Activated T-helper 1 cell treated with Interleukin-2 at 50 U/mL for 16 hours (primary cell): ENCODE results near the gene FOXF1.

ENCODE experiments used
- DNase-seq: peaks from one replicate; pipeline ENCODE4 v3.0.0-alpha.2; 2020; ENCODE audit warnings: low read depth

The FOXF1 gene

GRCh38 chr16:86517652-86518258 lies 7.4 kb downstream of the FOXF1 start:
- no peak for DNase-seq

- DNase-seq = no peak
These were observed 8.8 kb downstream of the FOXF1 start for GRCh38 chr16:86519007-86519648.

- DNase-seq = peak; percentile 26
These were observed 9.5 kb downstream of the FOXF1 start for GRCh38 chr16:86519649-86520316.

GRCh38 chr16:86520317-86521210 lies 10.2 kb downstream of the FOXF1 start:
- DNase-seq = no peak

- DNase-seq = no peak
These were observed 11.2 kb downstream of the FOXF1 start for GRCh38 chr16:86521236-86522197.

- DNase-seq = no peak
These were observed 12.3 kb downstream of the FOXF1 start for GRCh38 chr16:86522634-86523033.

- no peak for DNase-seq
These were observed 12.9 kb downstream of the FOXF1 start for GRCh38 chr16:86523166-86523740.

- no peak for DNase-seq
These were observed 13.7 kb downstream of the FOXF1 start for GRCh38 chr16:86524029-86524428.

- no peak for DNase-seq
These were observed 15.4 kb downstream of the FOXF1 start for GRCh38 chr16:86525696-86526095.

GRCh38 chr16:86527366-86527765 lies 17.0 kb downstream of the FOXF1 start:
- DNase-seq = no peak

- DNase-seq = no peak
These were observed 18.0 kb downstream of the FOXF1 start for GRCh38 chr16:86528061-86528929.

- no peak for DNase-seq
These were observed 18.8 kb downstream of the FOXF1 start for GRCh38 chr16:86529160-86529559.

- DNase-seq = no peak
These were observed 20.2 kb downstream of the FOXF1 start for GRCh38 chr16:86530251-86531190.

GRCh38 chr16:86531191-86531545 lies 20.8 kb downstream of the FOXF1 start:
- DNase-seq = no peak

- no peak for DNase-seq
These were observed 21.6 kb downstream of the FOXF1 start for GRCh38 chr16:86531641-86532525.

GRCh38 chr16:86532526-86532815 lies 22.1 kb downstream of the FOXF1 start:
- no peak for DNase-seq

- DNase-seq = no peak
These were observed 22.7 kb downstream of the FOXF1 start for GRCh38 chr16:86533076-86533475.

- no peak for DNase-seq
These were observed 23.5 kb downstream of the FOXF1 start for GRCh38 chr16:86533767-86534351.
